ENCODE data around the gene RAD21L1. TPM values are rescaled to one million over a fixed set of nuclear protein-coding genes. Genes with fewer than 3 reads are reported as not detected.
A peak's percentile ranks its signal among the peaks of the same experiment; 100 is the strongest.
"Not testable (repeated sequence)": the region's sequence is repeated elsewhere in the genome, so short reads cannot be mapped to it uniquely, and the experiment has no call there.

Gene RAD21L1
- total RNA-seq, 4 donors from 2014 or later, result not detected

GRCh38 chr20:1212607-1213396, 13.0 kb upstream of the RAD21L1 start:
- no peak for DNase-seq (ENCODE audit: low spot score)
- TF ChIP-seq CTCF (IDR thresholded peaks at IDR 0.05), result peak in 2 of 3 donors; percentile 19 to 50
- peak; percentile 84 for ATAC-seq (ENCODE audit: low FRiP score)

DNA sequence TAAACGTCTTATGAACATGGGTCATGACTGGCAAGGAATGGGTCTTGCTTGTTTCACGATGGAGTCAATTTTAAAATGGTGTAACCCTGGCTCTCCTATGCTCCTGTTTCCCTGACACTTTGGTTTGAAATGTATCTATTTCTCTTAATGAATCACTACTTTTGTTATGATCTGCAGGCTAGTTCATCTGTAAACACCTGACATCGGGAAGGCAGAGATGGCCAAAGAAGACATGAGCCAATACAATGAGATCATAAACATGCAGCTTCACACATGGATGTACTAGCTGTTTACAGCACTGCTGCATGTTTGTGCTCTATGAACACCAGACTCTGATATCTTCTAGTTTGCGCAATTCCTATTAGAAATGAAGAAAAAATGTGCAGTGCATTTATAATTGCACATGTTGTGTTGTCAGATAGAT, 11.0 kb upstream of the RAD21L1 start:
- ATAC-seq (ENCODE audit: low FRiP score) (no peak), DNase-seq (ENCODE audit: low spot score) (no peak)
- no peak for TF ChIP-seq CTCF (IDR thresholded peaks at IDR 0.05)

DNA sequence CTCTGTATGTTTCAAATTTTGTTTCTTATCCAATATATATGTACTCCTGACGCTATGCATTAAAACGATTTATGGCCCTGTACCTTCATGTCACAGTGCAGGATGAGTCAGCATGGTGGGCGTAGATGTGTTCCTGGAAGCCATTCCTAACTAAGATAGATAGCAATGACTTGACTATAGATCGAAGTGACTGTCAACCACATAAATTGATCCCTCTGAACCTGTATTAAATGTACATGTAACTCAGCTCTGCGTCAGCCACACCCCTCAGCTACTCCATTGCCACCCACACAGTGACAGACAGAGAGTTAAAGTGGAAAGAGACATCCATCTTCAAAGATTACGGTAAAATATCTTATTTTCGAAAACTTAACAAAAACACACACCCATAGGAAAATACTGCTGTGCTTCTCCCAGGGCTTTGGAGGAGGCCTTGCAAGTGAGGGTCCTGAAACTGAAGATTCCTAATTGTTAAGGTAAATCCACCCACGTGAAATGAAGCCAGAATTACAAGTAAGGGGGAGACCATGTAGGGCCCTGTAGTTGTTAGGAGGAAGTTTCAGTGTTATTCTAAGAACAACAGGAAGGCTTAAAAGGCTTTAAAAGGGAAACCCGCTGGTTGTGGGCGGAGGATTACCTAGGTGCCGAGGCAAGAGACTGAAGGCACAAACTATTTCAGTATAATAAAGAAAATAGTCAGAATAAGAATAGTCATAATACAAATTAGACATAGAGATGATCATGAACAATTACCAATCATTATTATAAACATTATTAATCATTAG, 10.3 kb upstream of the RAD21L1 start:
- ATAC-seq (ENCODE audit: low FRiP score) (no peak), DNase-seq (ENCODE audit: low spot score) (no peak)
- TF ChIP-seq CTCF (IDR thresholded peaks at IDR 0.05), result no peak

DNA sequence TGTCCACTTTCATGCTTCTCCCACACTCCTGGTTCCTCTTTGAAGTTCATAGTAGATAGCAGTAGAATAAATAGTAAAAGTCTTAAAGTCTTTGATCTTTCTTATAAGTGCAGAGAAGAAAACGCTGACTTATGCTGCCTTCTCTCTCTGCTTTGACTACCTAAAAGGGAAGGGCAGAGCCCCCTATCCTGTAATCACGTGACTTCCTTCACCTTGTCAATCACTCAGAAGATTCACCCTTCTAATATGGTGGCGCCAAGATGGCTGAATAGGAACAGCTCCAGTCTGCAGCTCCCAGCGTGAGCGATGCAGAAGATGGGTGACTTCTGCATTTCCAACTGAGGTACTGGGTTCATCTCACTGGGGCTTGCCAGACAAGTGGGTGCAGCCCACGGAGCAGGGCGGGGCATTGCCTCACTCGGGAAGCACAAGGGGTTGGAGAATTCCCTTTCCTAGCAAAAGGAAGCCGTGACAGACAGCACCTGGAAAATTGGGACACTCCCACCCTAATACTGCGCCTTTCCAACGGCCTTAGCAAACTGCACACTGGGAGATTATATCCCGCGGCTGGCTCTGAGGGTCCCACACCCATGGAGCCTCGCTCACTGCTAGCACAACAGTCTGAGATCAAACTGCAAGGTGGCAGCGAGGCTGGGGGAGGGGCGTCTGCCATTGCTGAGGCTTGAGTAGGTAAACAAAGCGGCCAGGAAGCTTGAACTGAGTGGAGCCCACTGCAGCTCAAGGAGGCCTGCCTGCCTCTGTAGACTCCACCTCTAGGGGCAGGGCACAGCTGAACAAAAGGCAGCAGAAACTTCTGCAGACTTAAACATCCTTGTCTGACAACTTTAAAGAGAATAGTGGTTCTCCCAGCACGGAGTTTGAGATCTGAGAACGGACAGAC, 9.1 kb upstream of the RAD21L1 start:
- ATAC-seq (ENCODE audit: low FRiP score), result not testable (repeated sequence)

GRCh38 chr20:1222750-1223149, 3.1 kb upstream of the RAD21L1 start:
- DNase-seq (ENCODE audit: low spot score); ATAC-seq (ENCODE audit: low FRiP score): not testable (repeated sequence)

More for the DNA sequence above, 9.1 kb upstream of the RAD21L1 start:
- not testable (repeated sequence) for DNase-seq (ENCODE audit: low spot score)

DNA sequence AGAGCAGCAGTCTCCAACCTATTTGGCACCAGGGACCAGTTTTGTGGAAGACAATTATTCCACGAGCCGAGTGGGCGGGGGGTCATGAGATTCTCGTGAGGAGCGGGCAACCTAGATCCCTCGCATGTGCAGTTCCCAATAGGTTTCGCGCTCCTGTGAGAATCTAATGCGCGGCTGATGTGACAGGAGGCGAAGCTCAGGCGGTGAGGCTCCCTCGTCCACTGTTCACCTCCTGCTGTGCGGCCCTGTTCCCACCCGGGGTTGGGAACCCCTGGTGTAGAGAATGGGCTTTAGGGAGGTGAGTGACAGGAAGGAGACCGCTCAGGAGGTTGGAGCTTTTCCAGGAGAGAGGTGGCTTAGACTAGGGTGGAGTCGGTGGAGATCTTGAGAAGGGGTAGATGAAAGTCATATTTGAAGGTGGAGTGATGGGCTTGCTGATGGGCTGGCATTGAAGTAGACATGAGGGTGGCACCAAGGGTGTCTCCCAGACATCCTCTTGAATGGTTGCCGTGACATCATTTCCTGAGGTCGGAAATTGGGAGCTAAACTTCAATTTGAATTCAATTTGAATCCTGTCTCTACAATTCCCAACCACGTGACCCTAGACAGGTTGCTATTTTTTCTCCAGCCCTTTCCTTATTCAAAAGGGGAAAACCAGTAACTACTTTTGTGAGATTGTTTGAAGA, 1.5 kb upstream of the RAD21L1 start:
- no peak for DNase-seq (ENCODE audit: low spot score)
- no peak for ATAC-seq (ENCODE audit: low FRiP score)
- TF ChIP-seq CTCF (IDR thresholded peaks at IDR 0.05), result no peak

- TF ChIP-seq CTCF (IDR thresholded peaks at IDR 0.05), result no peak
- DNase-seq (ENCODE audit: low spot score) (no peak), ATAC-seq (ENCODE audit: low FRiP score) (peak; percentile 78)
Measured at GRCh38 chr20:1225263-1225782, 521 bp upstream of the RAD21L1 start.

All from omental fat pad (tissue), 4 donors.